Liver (tissue), 3 donors: ENCODE measurements around the gene ZNF579.

ENCODE experiments used
- CTCF ChIP-seq: fragments of 150-350 bp; IDR thresholded peaks from 2 replicates; pipeline ENCODE4 v1.5.1; 2017; ENCODE audit warnings: improper control_type of control experiment, low read depth, low read length; ENCODE audit not compliant: missing input control
- FOXA1 ChIP-seq: IDR thresholded peaks from 2 replicates; pipeline ENCODE4 v1.6.1; 2016; ENCODE audit warnings: antibody characterized with exemption
- GABPA ChIP-seq, 2 donors: IDR thresholded peaks in 1 of 2; conservative IDR thresholded peaks in 1 of 2; 2 replicates each; pipeline ENCODE4 v1.6.1; 2016; ENCODE audit warnings: antibody characterized with exemption in 2 of 2, mild to moderate bottlenecking in 1 of 2, moderate library complexity in 1 of 2
- HNF4A ChIP-seq, 2 donors: conservative IDR thresholded peaks; 2 replicates each; pipeline ENCODE4 v1.6.1; 2016; ENCODE audit warnings: antibody characterized with exemption in 2 of 2, mild to moderate bottlenecking in 2 of 2
- JUND ChIP-seq, 2 donors: IDR thresholded peaks; 2 replicates each; pipeline ENCODE4 v1.6.1; 2016; ENCODE audit warnings: antibody characterized with exemption in 2 of 2
- MAX ChIP-seq: IDR thresholded peaks from 2 replicates; pipeline ENCODE4 v1.6.1; 2016; ENCODE audit warnings: antibody characterized with exemption
- RXRA ChIP-seq, 2 donors: IDR thresholded peaks; 2 replicates each; pipeline ENCODE4 v1.6.1; 2017 to 2018; ENCODE audit warnings: antibody characterized with exemption in 2 of 2, mild to moderate bottlenecking in 1 of 2
- TAF1 ChIP-seq: conservative IDR thresholded peaks from 2 replicates; pipeline ENCODE4 v1.6.1; 2016; ENCODE audit warnings: antibody characterized with exemption, mild to moderate bottlenecking
- TF ChIP-seq, protein P1 (sequence below): IDR thresholded peaks from 2 replicates; pipeline ENCODE4 v1.6.1; 2016; ENCODE audit warnings: antibody characterized with exemption, mild to moderate bottlenecking
- donor health status: healthy.
- donor health status: healthy.

- TF ChIP-seq GABPA (IDR thresholded peaks at IDR 0.05 in 1 of 2, conservative IDR thresholded peaks at IDR 0.05 in 1 of 2) (no peak), JUND (IDR thresholded peaks at IDR 0.05) (no peak), CTCF (no peak), TAF1 (no peak), RXRA (IDR thresholded peaks at IDR 0.05) (no peak), HNF4A (conservative IDR thresholded peaks at IDR 0.05) (no peak), MAX (no peak), FOXA1 (no peak)
- TF ChIP-seq, protein P1, sequence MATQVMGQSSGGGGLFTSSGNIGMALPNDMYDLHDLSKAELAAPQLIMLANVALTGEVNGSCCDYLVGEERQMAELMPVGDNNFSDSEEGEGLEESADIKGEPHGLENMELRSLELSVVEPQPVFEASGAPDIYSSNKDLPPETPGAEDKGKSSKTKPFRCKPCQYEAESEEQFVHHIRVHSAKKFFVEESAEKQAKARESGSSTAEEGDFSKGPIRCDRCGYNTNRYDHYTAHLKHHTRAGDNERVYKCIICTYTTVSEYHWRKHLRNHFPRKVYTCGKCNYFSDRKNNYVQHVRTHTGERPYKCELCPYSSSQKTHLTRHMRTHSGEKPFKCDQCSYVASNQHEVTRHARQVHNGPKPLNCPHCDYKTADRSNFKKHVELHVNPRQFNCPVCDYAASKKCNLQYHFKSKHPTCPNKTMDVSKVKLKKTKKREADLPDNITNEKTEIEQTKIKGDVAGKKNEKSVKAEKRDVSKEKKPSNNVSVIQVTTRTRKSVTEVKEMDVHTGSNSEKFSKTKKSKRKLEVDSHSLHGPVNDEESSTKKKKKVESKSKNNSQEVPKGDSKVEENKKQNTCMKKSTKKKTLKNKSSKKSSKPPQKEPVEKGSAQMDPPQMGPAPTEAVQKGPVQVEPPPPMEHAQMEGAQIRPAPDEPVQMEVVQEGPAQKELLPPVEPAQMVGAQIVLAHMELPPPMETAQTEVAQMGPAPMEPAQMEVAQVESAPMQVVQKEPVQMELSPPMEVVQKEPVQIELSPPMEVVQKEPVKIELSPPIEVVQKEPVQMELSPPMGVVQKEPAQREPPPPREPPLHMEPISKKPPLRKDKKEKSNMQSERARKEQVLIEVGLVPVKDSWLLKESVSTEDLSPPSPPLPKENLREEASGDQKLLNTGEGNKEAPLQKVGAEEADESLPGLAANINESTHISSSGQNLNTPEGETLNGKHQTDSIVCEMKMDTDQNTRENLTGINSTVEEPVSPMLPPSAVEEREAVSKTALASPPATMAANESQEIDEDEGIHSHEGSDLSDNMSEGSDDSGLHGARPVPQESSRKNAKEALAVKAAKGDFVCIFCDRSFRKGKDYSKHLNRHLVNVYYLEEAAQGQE, result no peak
Measured at GRCh38 chr19:55537741-55538111, 42.9 kb downstream of the ZNF579 start.
